Femur (tissue), 1 donor: ENCODE measurements around the gene SERPINB7.

Source experiments
- DNase-seq: peaks from one replicate; pipeline ENCODE4 v3.0.0-alpha.2; 2017

SERPINB7 gene

GRCh38 chr18:63788447-63789096 lies 13.4 kb downstream of the SERPINB7 start:
- DNase-seq = no peak

GRCh38 chr18:63789327-63789726 lies 14.1 kb downstream of the SERPINB7 start:
- no peak for DNase-seq

GRCh38 chr18:63795606-63796005 lies 20.4 kb downstream of the SERPINB7 start:
- DNase-seq = no peak

- no peak for DNase-seq
These were observed 24.0 kb downstream of the SERPINB7 start for GRCh38 chr18:63799189-63799588.

- DNase-seq = no peak
These were observed 26.1 kb downstream of the SERPINB7 start for GRCh38 chr18:63801343-63801742.

- no peak for DNase-seq
These were observed 32.9 kb downstream of the SERPINB7 start for GRCh38 chr18:63808125-63808524.

GRCh38 chr18:63817441-63818051 lies 42.3 kb downstream of the SERPINB7 start:
- no peak for DNase-seq

- DNase-seq = no peak
These were observed 43.0 kb downstream of the SERPINB7 start for GRCh38 chr18:63818212-63818611.

- no peak for DNase-seq
These were observed 44.6 kb downstream of the SERPINB7 start for GRCh38 chr18:63819786-63820185.

- no peak for DNase-seq
These were observed 45.5 kb downstream of the SERPINB7 start for GRCh38 chr18:63820694-63821093.

- DNase-seq = no peak
These were observed 48.5 kb downstream of the SERPINB7 start for GRCh38 chr18:63823516-63824219.

- no peak for DNase-seq
These were observed 49.0 kb downstream of the SERPINB7 start for GRCh38 chr18:63824220-63824525.

GRCh38 chr18:63828120-63828519 lies 52.9 kb downstream of the SERPINB7 start:
- DNase-seq = no peak

GRCh38 chr18:63828656-63829055 lies 53.4 kb downstream of the SERPINB7 start:
- no peak for DNase-seq

- DNase-seq = no peak
These were observed 54.7 kb downstream of the SERPINB7 start for GRCh38 chr18:63829886-63830285.

GRCh38 chr18:63831080-63831788 lies 56.0 kb downstream of the SERPINB7 start:
- no peak for DNase-seq

GRCh38 chr18:63832470-63832869 lies 57.3 kb downstream of the SERPINB7 start:
- no peak for DNase-seq

- DNase-seq = no peak
These were observed 59.4 kb downstream of the SERPINB7 start for GRCh38 chr18:63834471-63835113.

- DNase-seq = no peak
These were observed 61.2 kb downstream of the SERPINB7 start for GRCh38 chr18:63836456-63836855.

GRCh38 chr18:63837590-63837989 lies 62.4 kb downstream of the SERPINB7 start:
- DNase-seq = no peak

GRCh38 chr18:63843008-63843407 lies 67.8 kb downstream of the SERPINB7 start:
- DNase-seq = no peak

GRCh38 chr18:63844254-63844653 lies 69.0 kb downstream of the SERPINB7 start:
- DNase-seq = no peak

GRCh38 chr18:63848159-63848558 lies 72.9 kb downstream of the SERPINB7 start:
- DNase-seq = no peak
